Mesangial cell (primary cell): ENCODE data around the gene STON2. TPM values are rescaled to one million over a fixed set of nuclear protein-coding genes. Genes with fewer than 3 reads are reported as not detected.

Experiments used
- total RNA-seq: library from RNA; depleted of rRNA; stranded (reverse); fragments of >200 nt; gene quantifications from 2 replicates; pipeline ENCODE4 v1.2.3, GENCODE V29; 2015

The STON2 gene, protein sequence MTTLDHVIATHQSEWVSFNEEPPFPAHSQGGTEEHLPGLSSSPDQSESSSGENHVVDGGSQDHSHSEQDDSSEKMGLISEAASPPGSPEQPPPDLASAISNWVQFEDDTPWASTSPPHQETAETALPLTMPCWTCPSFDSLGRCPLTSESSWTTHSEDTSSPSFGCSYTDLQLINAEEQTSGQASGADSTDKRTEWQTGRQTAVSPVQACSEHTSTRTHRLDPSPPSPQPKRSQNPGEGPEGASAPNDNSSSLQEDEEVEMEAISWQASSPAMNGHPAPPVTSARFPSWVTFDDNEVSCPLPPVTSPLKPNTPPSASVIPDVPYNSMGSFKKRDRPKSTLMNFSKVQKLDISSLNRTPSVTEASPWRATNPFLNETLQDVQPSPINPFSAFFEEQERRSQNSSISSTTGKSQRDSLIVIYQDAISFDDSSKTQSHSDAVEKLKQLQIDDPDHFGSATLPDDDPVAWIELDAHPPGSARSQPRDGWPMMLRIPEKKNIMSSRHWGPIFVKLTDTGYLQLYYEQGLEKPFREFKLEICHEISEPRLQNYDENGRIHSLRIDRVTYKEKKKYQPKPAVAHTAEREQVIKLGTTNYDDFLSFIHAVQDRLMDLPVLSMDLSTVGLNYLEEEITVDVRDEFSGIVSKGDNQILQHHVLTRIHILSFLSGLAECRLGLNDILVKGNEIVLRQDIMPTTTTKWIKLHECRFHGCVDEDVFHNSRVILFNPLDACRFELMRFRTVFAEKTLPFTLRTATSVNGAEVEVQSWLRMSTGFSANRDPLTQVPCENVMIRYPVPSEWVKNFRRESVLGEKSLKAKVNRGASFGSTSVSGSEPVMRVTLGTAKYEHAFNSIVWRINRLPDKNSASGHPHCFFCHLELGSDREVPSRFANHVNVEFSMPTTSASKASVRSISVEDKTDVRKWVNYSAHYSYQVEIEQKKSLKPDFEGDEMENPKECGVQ
- 2.4 and 17.9 TPM in 2 replicates for total RNA-seq

GRCh38 chr14:81400202-81400678 lies at the start of gene STON2:
Gene STON2, minus strand, starts transcription at chr14:81400324. Its CDS starts 1,942 bp downstream, at chr14:81398382.

GRCh38 chr14:81220830-81221578 lies 179.1 kb downstream of the STON2 start, which contains the start of gene GTF2A1:
Gene GTF2A1, minus strand, starts transcription at chr14:81220959. Its CDS starts 441 bp downstream, at chr14:81220518.

Other genes with a start within 250 kb of the STON2 start
- gene GTF2A1, start 179.4 kb downstream of the STON2 start, total RNA-seq, result 16.9 and 20.3 TPM in 2 replicates
- gene SEL1L, start 133.5 kb upstream of the STON2 start, total RNA-seq, result 26.2 and 34.5 TPM in 2 replicates